ENCODE results near the gene STUM. TPM values are rescaled to one million over a fixed set of nuclear protein-coding genes. Genes with fewer than 3 reads are reported as not detected.

The STUM gene
- total and polyA plus RNA-seq, 2 donors (not counting 1 experiment from before 2014, with no cell fraction given): 0.01 TPM; not detected in 1

DNA sequence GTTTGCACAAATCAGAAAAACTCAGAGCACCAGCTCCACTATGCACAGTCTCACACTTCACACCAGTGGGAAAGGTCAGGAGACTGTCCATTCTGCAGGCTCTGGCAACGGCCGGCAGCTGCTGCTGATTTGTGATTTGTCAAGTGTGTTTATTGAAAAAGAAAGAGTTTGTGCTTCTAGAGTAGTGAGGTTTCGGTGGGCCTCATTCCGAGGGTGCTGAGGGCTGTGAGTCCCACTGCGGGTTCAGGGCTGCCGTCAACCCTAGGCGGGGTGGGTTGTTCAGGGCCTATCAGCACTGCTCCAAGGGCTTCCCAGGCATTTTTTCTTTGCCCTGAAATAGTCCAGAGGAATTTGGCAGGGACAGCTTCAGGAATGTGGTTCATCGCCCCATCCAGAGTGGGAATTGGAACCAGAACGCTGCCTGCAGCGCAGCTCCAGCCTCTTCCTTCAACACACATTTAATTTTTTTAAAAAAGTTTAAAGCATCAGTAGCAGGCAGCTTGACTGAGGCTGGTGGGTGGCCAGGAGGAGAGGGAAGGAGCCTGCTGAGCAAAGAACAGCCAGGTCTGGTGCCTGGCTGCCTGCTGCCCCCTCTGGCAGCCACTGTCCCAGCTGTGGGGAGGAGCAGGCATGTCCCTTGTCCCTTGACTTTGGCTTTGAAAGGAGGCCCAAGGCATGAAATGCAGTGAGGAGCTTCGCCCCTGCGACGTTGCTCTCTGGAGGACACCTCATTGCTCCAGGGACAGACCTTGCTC is 19.7 kb downstream of the STUM start:
- H3K27me3 ChIP-seq (ENCODE audit: control insufficient read depth, insufficient read depth, low read length): peaks cover 4% of the 10 kb centered on the region
- no peaks in the 10 kb centered on the region for H4K20me1 ChIP-seq (ENCODE audit: control insufficient read depth, extremely low read depth, insufficient read depth, low read length)
- no peak overlapping the region for H2AFZ ChIP-seq (ENCODE audit: low read length)
- H3K36me3 ChIP-seq (ENCODE audit: control insufficient read depth, insufficient read depth, low read length): no peaks in the 10 kb centered on the region
- peak in 1 of 2 donors; percentile 9 for DNase-seq (ENCODE audit: low read depth in 2 of 2)
- peak in 1 of 2 donors; percentile 6 for TF ChIP-seq CTCF (conservative IDR thresholded peaks at IDR 0.05 in 1 of 2, IDR thresholded peaks at IDR 0.05 in 1 of 2; ENCODE audit: low read depth in 1 of 2, low read length in 2 of 2)
- TF ChIP-seq EZH2 (IDR thresholded peaks at IDR 0.05; ENCODE audit: low read length, missing control alignments): no peak
- H3K4me2 ChIP-seq (ENCODE audit: extremely low read depth, insufficient read depth, low read length): no peak overlapping the region
- no peaks in the 10 kb centered on the region for H3K9me3 ChIP-seq (ENCODE audit: control insufficient read depth, insufficient read depth, low read depth, low read length)
- H3K4me1 ChIP-seq (ENCODE audit: control insufficient read depth, extremely low read depth, insufficient read depth, low read length): no peaks in the 10 kb centered on the region
- no peak overlapping the region for H3K4me3 ChIP-seq (replicated peaks in 1 of 4; ENCODE audit: control extremely low read depth in 1 of 4, insufficient read depth in 1 of 4, low read depth in 3 of 4, low read length in 4 of 4)
- H3K9ac ChIP-seq (ENCODE audit: insufficient read depth, low read length): no peak overlapping the region
- H3K79me2 ChIP-seq (ENCODE audit: control insufficient read depth, insufficient read depth, low read length): no peaks in the 10 kb centered on the region
- no peak overlapping the region for H3K27ac ChIP-seq (ENCODE audit: insufficient read depth, low read length)

- Histone ChIP-seq H3K36me3 (ENCODE audit: control insufficient read depth, insufficient read depth, low read length) (no peaks in the 10 kb centered on the region), H3K27ac (ENCODE audit: insufficient read depth, low read length) (no peak overlapping the region), H3K4me3 (replicated peaks in 1 of 4; ENCODE audit: control extremely low read depth in 1 of 4, insufficient read depth in 1 of 4, low read depth in 3 of 4, low read length in 4 of 4) (no peak overlapping the region), H4K20me1 (ENCODE audit: control insufficient read depth, extremely low read depth, insufficient read depth, low read length) (no peaks in the 10 kb centered on the region), H3K9me3 (ENCODE audit: control insufficient read depth, insufficient read depth, low read depth, low read length) (no peaks in the 10 kb centered on the region), H3K4me1 (ENCODE audit: control insufficient read depth, extremely low read depth, insufficient read depth, low read length) (no peaks in the 10 kb centered on the region), H3K79me2 (ENCODE audit: control insufficient read depth, insufficient read depth, low read length) (no peaks in the 10 kb centered on the region), H2AFZ (ENCODE audit: low read length) (no peak overlapping the region), H3K9ac (ENCODE audit: insufficient read depth, low read length) (no peak overlapping the region), H3K4me2 (ENCODE audit: extremely low read depth, insufficient read depth, low read length) (no peak overlapping the region), H3K27me3 (ENCODE audit: control insufficient read depth, insufficient read depth, low read length) (peaks cover 4% of the 10 kb centered on the region)
- TF ChIP-seq EZH2 (IDR thresholded peaks at IDR 0.05; ENCODE audit: low read length, missing control alignments) (no peak), CTCF (conservative IDR thresholded peaks at IDR 0.05 in 1 of 2, IDR thresholded peaks at IDR 0.05 in 1 of 2; ENCODE audit: low read depth in 1 of 2, low read length in 2 of 2) (no peak)
- no peak for DNase-seq (ENCODE audit: low read depth in 2 of 2)
These were observed 20.6 kb downstream of the STUM start for GRCh38 chr1:226568975-226569741.

DNA sequence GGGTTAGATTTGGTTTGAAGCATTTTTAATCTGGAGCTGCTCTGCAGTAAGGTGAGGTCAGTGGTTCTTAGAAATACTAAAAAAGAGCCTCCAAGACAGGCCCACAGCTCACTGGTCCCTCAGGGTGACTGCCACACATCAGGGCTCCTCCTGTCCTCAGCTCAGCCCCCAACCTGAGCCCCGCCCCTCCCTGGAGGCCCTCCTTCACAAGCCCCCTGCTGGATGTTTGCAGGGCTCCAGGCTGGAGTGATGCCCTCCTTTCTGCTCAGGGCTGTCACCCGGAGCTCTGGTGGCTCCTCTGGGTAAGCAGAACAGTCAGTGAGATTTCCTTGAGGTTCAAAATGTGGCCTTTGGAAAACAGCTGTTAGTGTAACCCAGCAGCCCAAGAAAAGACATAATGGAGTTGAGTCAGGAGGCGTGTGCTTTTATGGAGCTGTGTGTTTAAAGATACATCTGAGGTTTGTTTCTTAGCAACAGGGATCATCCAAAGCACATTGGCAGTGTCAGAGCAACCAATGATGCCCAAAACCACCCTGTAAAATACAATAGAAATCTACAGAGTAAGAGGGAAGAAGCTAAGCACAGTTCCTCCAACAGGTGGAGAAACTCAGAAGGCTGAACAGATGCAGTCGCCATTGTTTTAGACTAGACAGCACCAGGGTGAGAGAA is 21.4 kb downstream of the STUM start:
- Histone ChIP-seq H3K9ac (ENCODE audit: insufficient read depth, low read length) (no peak overlapping the region), H3K4me3 (replicated peaks in 1 of 4; ENCODE audit: control extremely low read depth in 1 of 4, insufficient read depth in 1 of 4, low read depth in 3 of 4, low read length in 4 of 4) (no peak overlapping the region), H3K4me1 (ENCODE audit: control insufficient read depth, extremely low read depth, insufficient read depth, low read length) (no peaks in the 10 kb centered on the region), H3K79me2 (ENCODE audit: control insufficient read depth, insufficient read depth, low read length) (no peaks in the 10 kb centered on the region), H3K4me2 (ENCODE audit: extremely low read depth, insufficient read depth, low read length) (no peak overlapping the region), H3K27me3 (ENCODE audit: control insufficient read depth, insufficient read depth, low read length) (peaks cover 4% of the 10 kb centered on the region), H4K20me1 (ENCODE audit: control insufficient read depth, extremely low read depth, insufficient read depth, low read length) (no peaks in the 10 kb centered on the region), H3K27ac (ENCODE audit: insufficient read depth, low read length) (no peak overlapping the region), H3K9me3 (ENCODE audit: control insufficient read depth, insufficient read depth, low read depth, low read length) (no peaks in the 10 kb centered on the region), H2AFZ (ENCODE audit: low read length) (no peak overlapping the region), H3K36me3 (ENCODE audit: control insufficient read depth, insufficient read depth, low read length) (no peaks in the 10 kb centered on the region)
- TF ChIP-seq CTCF (conservative IDR thresholded peaks at IDR 0.05 in 1 of 2, IDR thresholded peaks at IDR 0.05 in 1 of 2; ENCODE audit: low read depth in 1 of 2, low read length in 2 of 2) (peak in 1 of 2 donors; percentile 3), EZH2 (IDR thresholded peaks at IDR 0.05; ENCODE audit: low read length, missing control alignments) (no peak)
- no peak for DNase-seq (ENCODE audit: low read depth in 2 of 2)

Measured in fibroblast of lung (primary cell).